Neuronal stem cell (in vitro differentiated cells): Measurements from ENCODE around the gene CUX1.
"Not testable (repeated sequence)": the region's sequence is repeated elsewhere in the genome, so short reads cannot be mapped to it uniquely, and the experiment has no call there.

Experiments used
- DNase-seq: peaks from one replicate; pipeline ENCODE4 v3.0.0-alpha.2; 2013; ENCODE audit warnings: low spot score
- H2AFZ ChIP-seq: one replicate; pipeline ENCODE4 v1.6.1; 2013; ENCODE audit warnings: mild to moderate bottlenecking, low read length, inconsistent platforms
- H2AK5ac ChIP-seq: 2 replicates; pipeline ENCODE4 v1.6.1; 2013; ENCODE audit warnings: low read depth, mild to moderate bottlenecking, inconsistent platforms, low read length, moderate library complexity, mixed read lengths
- H2BK120ac ChIP-seq: 2 replicates; pipeline ENCODE4 v1.6.1; 2013; ENCODE audit warnings: low read depth, mild to moderate bottlenecking, inconsistent platforms, low read length, moderate library complexity, mixed read lengths
- H2BK12ac ChIP-seq: one replicate; pipeline ENCODE4 v1.6.1; 2013; ENCODE audit warnings: low read length, inconsistent platforms
- H2BK15ac ChIP-seq: 2 replicates; pipeline ENCODE4 v1.6.1; 2013; ENCODE audit warnings: mild to moderate bottlenecking, low read length, inconsistent platforms, mixed read lengths
- H2BK5ac ChIP-seq: one replicate; pipeline ENCODE4 v1.6.1; 2013; ENCODE audit warnings: inconsistent platforms, mild to moderate bottlenecking, low read length, moderate library complexity
- H3K14ac ChIP-seq: one replicate; pipeline ENCODE4 v1.6.1; 2013; ENCODE audit warnings: low read length, inconsistent platforms
- H3K18ac ChIP-seq: 2 replicates; pipeline ENCODE4 v1.6.1; 2013; ENCODE audit warnings: low read length, inconsistent platforms
- H3K23ac ChIP-seq: 2 replicates; pipeline ENCODE4 v1.6.1; 2013; ENCODE audit warnings: low read depth, mild to moderate bottlenecking, mixed read lengths, low read length, inconsistent platforms; ENCODE audit not compliant: poor library complexity
- H3K27ac ChIP-seq: replicated peaks from 3 replicates; pipeline ENCODE4 v1.5.1; 2013; ENCODE audit warnings: low read length, inconsistent platforms
- H3K27me3 ChIP-seq, 3 experiments: 2 replicates each; pipeline ENCODE4 v1.6.1; 2013; ENCODE audit warnings: low read length in 3 of 3, mild to moderate bottlenecking in 2 of 3, inconsistent platforms in 1 of 3, low read depth in 1 of 3, mixed read lengths in 1 of 3, moderate library complexity in 1 of 3; ENCODE audit not compliant: control insufficient read depth in 3 of 3, insufficient read depth in 3 of 3
- H3K36me3 ChIP-seq, 2 donors: replicated peaks in 1 of 2; 2 replicates each; pipeline ENCODE4 v1.6.1; 2013; ENCODE audit warnings: low read length in 2 of 2; ENCODE audit not compliant: control insufficient read depth in 2 of 2, insufficient read depth in 2 of 2
- H3K4ac ChIP-seq: 2 replicates; pipeline ENCODE4 v1.6.1; 2013; ENCODE audit warnings: inconsistent platforms, mild to moderate bottlenecking, low read length, moderate library complexity
- H3K4me1 ChIP-seq, 2 donors: 1 replicate in 1 of 2; 2 replicates in 1 of 2; pipeline ENCODE4 v1.6.1; 2013; ENCODE audit warnings: low read length in 2 of 2, low read depth in 1 of 2; ENCODE audit not compliant: control insufficient read depth in 2 of 2, insufficient read depth in 1 of 2
- H3K4me2 ChIP-seq: one replicate; pipeline ENCODE4 v1.6.1; 2013; ENCODE audit warnings: mild to moderate bottlenecking, low read length, inconsistent platforms; ENCODE audit not compliant: insufficient read depth, poor library complexity, severe bottlenecking
- H3K4me3 ChIP-seq, 2 donors: 2 replicates each; pipeline ENCODE4 v1.5.1; 2013; ENCODE audit warnings: low read length in 2 of 2, mild to moderate bottlenecking in 2 of 2, inconsistent platforms in 1 of 2, moderate library complexity in 1 of 2
- H3K79me1 ChIP-seq: one replicate; pipeline ENCODE4 v1.6.1; 2013; ENCODE audit warnings: low read depth, mild to moderate bottlenecking, inconsistent platforms, low read length, moderate library complexity
- H3K9ac ChIP-seq: one replicate; pipeline ENCODE4 v1.6.1; 2013; ENCODE audit warnings: mild to moderate bottlenecking, low read depth, low read length, inconsistent platforms; ENCODE audit not compliant: poor library complexity
- H3K9me3 ChIP-seq, 2 donors: replicated peaks in 1 of 2; 2 replicates each; pipeline versions ENCODE3 to v1.6.1; 2013; ENCODE audit warnings: low read length in 2 of 2, mild to moderate bottlenecking in 2 of 2, inconsistent platforms in 1 of 2, low read depth in 1 of 2, mixed read lengths in 1 of 2, moderate library complexity in 1 of 2; ENCODE audit not compliant: control insufficient read depth in 2 of 2, insufficient read depth in 1 of 2
- H4K8ac ChIP-seq: one replicate; pipeline ENCODE4 v1.6.1; 2013; ENCODE audit warnings: low read depth, mild to moderate bottlenecking, inconsistent platforms, low read length, moderate library complexity
- H4K91ac ChIP-seq: one replicate; pipeline ENCODE4 v1.6.1; 2013; ENCODE audit warnings: low read length, low read depth, mild to moderate bottlenecking, inconsistent platforms; ENCODE audit not compliant: poor library complexity
- WGBS, 2 donors: extraction: QIAGEN DNeasy Blood & Tissue Kit; methylation state at CpG; one replicate each; pipeline ENCODE4 v1.1.7; 2013; ENCODE audit warnings: missing lambda C conversion rate in 2 of 2, mixed read lengths in 1 of 2; ENCODE audit not compliant: insufficient read length in 2 of 2, insufficient replicate concordance in 1 of 2; ENCODE audit errors: extremely low coverage in 2 of 2; 5-methylcytosine and 5-hydroxymethylcytosine counted together

CUX1 gene

GRCh38 chr7:101822632-101823031, 5.2 kb downstream of the CUX1 start:
- H3K9me3 ChIP-seq, H2AK5ac ChIP-seq, H2BK5ac ChIP-seq, H3K79me1 ChIP-seq, H3K4me2 ChIP-seq, H4K8ac ChIP-seq, H3K4ac ChIP-seq, DNase-seq, H4K91ac ChIP-seq, H3K27me3 ChIP-seq, H3K9ac ChIP-seq, H2AFZ ChIP-seq, H3K18ac ChIP-seq, H2BK12ac ChIP-seq, H3K14ac ChIP-seq, H3K23ac ChIP-seq, H2BK120ac ChIP-seq, H2BK15ac ChIP-seq, H3K27ac ChIP-seq, H3K4me3 ChIP-seq: not testable (repeated sequence)
- H3K4me1 ChIP-seq, result peaks cover 15 to 19% of the 10 kb centered on the region in 2 donors
- peaks cover 2 to 25% of the 10 kb centered on the region in 2 donors for H3K36me3 ChIP-seq
- WGBS, 2 donors, result no CpG with 5 or more reads among the region's 6 CpGs

DNA sequence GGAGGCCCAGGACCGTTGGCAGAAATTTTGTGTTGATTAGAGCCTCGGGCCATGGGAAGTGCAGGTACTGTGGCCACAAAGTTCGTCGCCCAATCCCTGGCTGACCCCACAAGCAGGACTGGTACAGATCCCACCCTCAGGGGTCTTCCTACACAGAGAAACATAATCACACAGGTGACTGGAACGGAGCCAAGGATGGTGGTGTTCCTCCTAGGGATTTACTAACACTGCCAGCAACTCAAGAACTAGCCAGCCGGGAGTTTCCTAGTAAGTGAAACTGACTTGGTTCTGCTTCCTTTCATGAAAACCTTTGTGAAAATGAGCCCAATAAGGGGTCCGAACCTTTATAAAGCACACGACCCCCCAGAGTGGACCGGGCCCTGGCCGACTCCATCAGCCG, 5.7 kb downstream of the CUX1 start:
- Histone ChIP-seq H3K18ac (peak overlapping the region; percentile 15), H4K91ac (no peak overlapping the region)
- WGBS, 2 donors, result no CpG with 5 or more reads among the region's 11 CpGs

GRCh38 chr7:101823596-101823995, 6.2 kb downstream of the CUX1 start:
- no peak overlapping the region for H2BK15ac ChIP-seq
- H3K9me3 ChIP-seq, result peaks cover 0 to 5% of the 10 kb centered on the region in 2 donors
- WGBS, 2 donors, result 100% methylated on average over 1 of the region's 5 CpGs; no CpG with 5 or more reads in 1 of the 2 donors
- no peaks in the 10 kb centered on the region for H3K27me3 ChIP-seq
- no peak overlapping the region for H2BK120ac ChIP-seq
- H2AFZ ChIP-seq, result no peak overlapping the region
- no peak overlapping the region for H3K4me3 ChIP-seq
- peaks cover 9% of the 10 kb centered on the region for H3K79me1 ChIP-seq
- no peak overlapping the region for H3K14ac ChIP-seq
- no peak overlapping the region for H4K8ac ChIP-seq
- H3K18ac ChIP-seq, result no peak overlapping the region
- H3K23ac ChIP-seq, result no peak overlapping the region
- no peak overlapping the region for H3K27ac ChIP-seq
- no peak overlapping the region for H2BK5ac ChIP-seq
- H4K91ac ChIP-seq, result no peak overlapping the region
- DNase-seq, result no peak
- no peak overlapping the region for H2AK5ac ChIP-seq
- H3K4me2 ChIP-seq, result no peak overlapping the region
- H3K4ac ChIP-seq, result no peak overlapping the region
- H3K4me1 ChIP-seq, result peaks cover 12 to 16% of the 10 kb centered on the region in 2 donors
- H3K9ac ChIP-seq, result no peak overlapping the region
- H2BK12ac ChIP-seq, result no peak overlapping the region
- H3K36me3 ChIP-seq, result peaks cover 2 to 34% of the 10 kb centered on the region in 2 donors

More for the DNA sequence above, 5.7 kb downstream of the CUX1 start:
- peaks cover 9% of the 10 kb centered on the region for H3K79me1 ChIP-seq
- no peak overlapping the region for H3K4ac ChIP-seq
- H2BK15ac ChIP-seq, result no peak overlapping the region
- no peak overlapping the region for H2BK12ac ChIP-seq
- H3K4me1 ChIP-seq, result peaks cover 15 to 17% of the 10 kb centered on the region in 2 donors
- H3K14ac ChIP-seq, result no peak overlapping the region
- no peaks in the 10 kb centered on the region for H3K27me3 ChIP-seq
- DNase-seq, result no peak
- H3K27ac ChIP-seq, result no peak overlapping the region
- no peak overlapping the region for H4K8ac ChIP-seq
- no peak overlapping the region for H3K4me2 ChIP-seq
- H3K36me3 ChIP-seq, result peaks cover 2 to 29% of the 10 kb centered on the region in 2 donors
- H2AK5ac ChIP-seq, result no peak overlapping the region
- H3K23ac ChIP-seq, result no peak overlapping the region
- no peak overlapping the region for H2BK120ac ChIP-seq
- peaks cover 0 to 5% of the 10 kb centered on the region in 2 donors for H3K9me3 ChIP-seq
- H2AFZ ChIP-seq, result no peak overlapping the region
- H3K9ac ChIP-seq, result no peak overlapping the region
- H2BK5ac ChIP-seq, result no peak overlapping the region
- H3K4me3 ChIP-seq, result no peak overlapping the region

GRCh38 chr7:101824440-101824839, 7.0 kb downstream of the CUX1 start:
- no peaks in the 10 kb centered on the region for H3K27me3 ChIP-seq
- peaks cover 9 to 13% of the 10 kb centered on the region in 2 donors for H3K4me1 ChIP-seq
- H3K27ac ChIP-seq, result no peak overlapping the region
- peaks cover 7% of the 10 kb centered on the region for H3K79me1 ChIP-seq
- peaks cover 2 to 34% of the 10 kb centered on the region in 2 donors for H3K36me3 ChIP-seq
- no peak overlapping the region for H2BK120ac ChIP-seq
- H3K4me2 ChIP-seq, result no peak overlapping the region
- H3K9me3 ChIP-seq, result peaks cover 0 to 5% of the 10 kb centered on the region in 2 donors
- H4K8ac ChIP-seq, result no peak overlapping the region
- H3K4me3 ChIP-seq, result no peak overlapping the region
- WGBS, 2 donors, result no CpG with 5 or more reads among the region's 8 CpGs
- H4K91ac ChIP-seq, result no peak overlapping the region
- no peak overlapping the region for H3K9ac ChIP-seq
- no peak overlapping the region for H2BK12ac ChIP-seq
- no peak overlapping the region for H3K18ac ChIP-seq
- H2AFZ ChIP-seq, result no peak overlapping the region
- H3K23ac ChIP-seq, result no peak overlapping the region
- no peak overlapping the region for H3K4ac ChIP-seq
- H2BK15ac ChIP-seq, result no peak overlapping the region
- no peak for DNase-seq
- H2BK5ac ChIP-seq, result no peak overlapping the region
- H2AK5ac ChIP-seq, result no peak overlapping the region
- H3K14ac ChIP-seq, result no peak overlapping the region
